Lower leg skin (tissue), 4 donors: ENCODE results near the gene NRM. TPM values are rescaled to one million over a fixed set of nuclear protein-coding genes. Genes with fewer than 3 reads are reported as not detected.
A peak's percentile ranks its signal among the peaks of the same experiment; 100 is the strongest.
"Not testable (repeated sequence)": the region's sequence is repeated elsewhere in the genome, so short reads cannot be mapped to it uniquely, and the experiment has no call there.

ENCODE experiments used
- DNase-seq, 2 donors: peaks; one replicate each; pipeline ENCODE4 v3.0.0-alpha.2; 2019; ENCODE audit warnings: low spot score in 2 of 2
- H3K4me3 ChIP-seq: fragments of 200-600 bp; sonication (generic); 2 replicates; pipeline ENCODE4 v1.5.1; 2017; ENCODE audit warnings: mild to moderate bottlenecking, low read depth; ENCODE audit not compliant: poor library complexity, severe bottlenecking
- POLR2A ChIP-seq, 2 donors: fragments of 450-650 bp; IDR thresholded peaks; one replicate each; pipeline ENCODE4 v1.6.1; 2016 to 2017; ENCODE audit warnings: antibody characterized with exemption in 2 of 2, mild to moderate bottlenecking in 1 of 2, moderate library complexity in 1 of 2
- WGBS, 2 donors: methylation state at CpG; one replicate each; pipeline ENCODE4 v1.1.5; 2018; 5-methylcytosine and 5-hydroxymethylcytosine counted together
- intact Hi-C: fragments of 100-400 bp; cut with DNase I; formaldehyde crosslinking; loops from one replicate; pipeline ENCODE4 v1.15.0; 2023; ENCODE audit warnings: low total_unique reads
- total RNA-seq, 4 donors: library from RNA; depleted of rRNA; stranded (reverse); fragments of >200 nt; gene quantifications; one replicate each; pipeline ENCODE4 v1.1.0, GENCODE V29; 2016
- TF ChIP-seq, protein P1 (sequence below), 3 donors: fragments of 450-650 bp; IDR thresholded peaks; one replicate each; pipeline ENCODE4 v1.5.1; 2016; ENCODE audit warnings: antibody characterized with exemption in 3 of 3, mild to moderate bottlenecking in 3 of 3, moderate library complexity in 2 of 3

Gene NRM
- total RNA-seq, 4 donors from 2014 or later = 4.3 to 6.9 (median 6.1) TPM

DNA sequence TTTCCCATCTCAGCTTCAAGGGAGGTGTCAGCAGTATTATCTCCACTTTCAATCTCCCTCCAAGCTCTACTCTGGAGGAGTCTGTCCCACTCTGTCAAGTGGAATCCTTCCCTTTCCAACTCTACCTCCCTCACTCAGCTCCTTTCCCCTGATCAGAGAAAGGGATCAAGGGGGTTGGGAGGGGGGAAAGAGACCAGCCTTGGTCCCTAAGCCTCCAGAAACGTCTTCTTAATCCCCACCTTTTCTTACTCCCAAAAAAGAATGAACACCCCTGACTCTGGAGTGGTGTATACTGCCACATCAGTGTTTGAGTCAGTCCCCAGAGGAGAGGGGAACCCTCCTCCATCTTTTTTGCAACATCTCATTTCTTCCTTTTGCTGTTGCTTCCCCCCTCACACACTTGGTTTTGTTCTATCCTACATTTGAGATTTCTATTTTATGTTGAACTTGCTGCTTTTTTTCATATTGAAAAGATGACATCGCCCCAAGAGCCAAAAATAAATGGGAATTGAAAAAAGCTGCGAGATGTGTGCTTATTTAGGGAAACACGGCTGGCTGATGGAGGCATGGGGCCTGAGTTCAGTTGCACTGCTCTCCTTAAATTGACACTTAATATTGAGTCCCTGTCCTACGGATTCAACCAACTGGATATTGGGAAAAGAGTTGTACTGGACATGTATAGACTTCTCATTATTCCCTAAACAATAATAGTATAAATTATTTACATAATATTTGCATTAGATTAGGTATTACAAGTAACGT is 34.3 kb upstream of the NRM start:
- intact Hi-C loops = no loop called here
- 37 to 38% methylated on average over 6 of the region's 6 CpGs for WGBS, 2 donors
- no peak overlapping the region for H3K4me3 ChIP-seq
- TF ChIP-seq, protein P1, sequence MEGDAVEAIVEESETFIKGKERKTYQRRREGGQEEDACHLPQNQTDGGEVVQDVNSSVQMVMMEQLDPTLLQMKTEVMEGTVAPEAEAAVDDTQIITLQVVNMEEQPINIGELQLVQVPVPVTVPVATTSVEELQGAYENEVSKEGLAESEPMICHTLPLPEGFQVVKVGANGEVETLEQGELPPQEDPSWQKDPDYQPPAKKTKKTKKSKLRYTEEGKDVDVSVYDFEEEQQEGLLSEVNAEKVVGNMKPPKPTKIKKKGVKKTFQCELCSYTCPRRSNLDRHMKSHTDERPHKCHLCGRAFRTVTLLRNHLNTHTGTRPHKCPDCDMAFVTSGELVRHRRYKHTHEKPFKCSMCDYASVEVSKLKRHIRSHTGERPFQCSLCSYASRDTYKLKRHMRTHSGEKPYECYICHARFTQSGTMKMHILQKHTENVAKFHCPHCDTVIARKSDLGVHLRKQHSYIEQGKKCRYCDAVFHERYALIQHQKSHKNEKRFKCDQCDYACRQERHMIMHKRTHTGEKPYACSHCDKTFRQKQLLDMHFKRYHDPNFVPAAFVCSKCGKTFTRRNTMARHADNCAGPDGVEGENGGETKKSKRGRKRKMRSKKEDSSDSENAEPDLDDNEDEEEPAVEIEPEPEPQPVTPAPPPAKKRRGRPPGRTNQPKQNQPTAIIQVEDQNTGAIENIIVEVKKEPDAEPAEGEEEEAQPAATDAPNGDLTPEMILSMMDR (IDR thresholded peaks at IDR 0.05) = no peak
- TF ChIP-seq POLR2A (IDR thresholded peaks at IDR 0.05) = no peak
- DNase-seq = no peak

GRCh38 chr6:30723843-30724741 is 33.3 kb upstream of the NRM start:
- WGBS, 2 donors = 38 to 42% methylated on average over 28 to 29 of the region's 29 CpGs
- not testable (repeated sequence) for DNase-seq, H3K4me3 ChIP-seq
- intact Hi-C loops = loop anchor here (1.0 kb wide), 1 partner anchor 46 kb away; no protein-coding TSS in a partner anchor

- WGBS, 2 donors = 50 to 51% methylated on average over 16 of the region's 16 CpGs
- not testable (repeated sequence) for H3K4me3 ChIP-seq, DNase-seq
- intact Hi-C loops = loop anchor here (1.0 kb wide), 1 partner anchor 45 kb away; no protein-coding TSS in a partner anchor
Observed at GRCh38 chr6:30723159-30723842, 32.5 kb upstream of the NRM start.

GRCh38 chr6:30722280-30723112 is 31.7 kb upstream of the NRM start:
- peak overlapping the region; percentile 86 for H3K4me3 ChIP-seq
- intact Hi-C loops = loop anchor here (1.0 kb wide), 1 partner anchor 44 kb away; no protein-coding TSS in a partner anchor
- DNase-seq = peak; percentile 90 to 98
- no peak for TF ChIP-seq POLR2A (IDR thresholded peaks at IDR 0.05)
- TF ChIP-seq, protein P1 (IDR thresholded peaks at IDR 0.05) = peak in 1 of 3 donors; percentile 98
- WGBS, 2 donors = 5 to 8% methylated on average over 27 of the region's 27 CpGs

- H3K4me3 ChIP-seq = peak overlapping the region; percentile 86
- peak; percentile 53 to 91 for DNase-seq
- WGBS, 2 donors = 3 to 5% methylated on average over 10 of the region's 10 CpGs
- intact Hi-C loops = not testable (repeated sequence)
Observed at GRCh38 chr6:30722025-30722279, 31.2 kb upstream of the NRM start.

DNA sequence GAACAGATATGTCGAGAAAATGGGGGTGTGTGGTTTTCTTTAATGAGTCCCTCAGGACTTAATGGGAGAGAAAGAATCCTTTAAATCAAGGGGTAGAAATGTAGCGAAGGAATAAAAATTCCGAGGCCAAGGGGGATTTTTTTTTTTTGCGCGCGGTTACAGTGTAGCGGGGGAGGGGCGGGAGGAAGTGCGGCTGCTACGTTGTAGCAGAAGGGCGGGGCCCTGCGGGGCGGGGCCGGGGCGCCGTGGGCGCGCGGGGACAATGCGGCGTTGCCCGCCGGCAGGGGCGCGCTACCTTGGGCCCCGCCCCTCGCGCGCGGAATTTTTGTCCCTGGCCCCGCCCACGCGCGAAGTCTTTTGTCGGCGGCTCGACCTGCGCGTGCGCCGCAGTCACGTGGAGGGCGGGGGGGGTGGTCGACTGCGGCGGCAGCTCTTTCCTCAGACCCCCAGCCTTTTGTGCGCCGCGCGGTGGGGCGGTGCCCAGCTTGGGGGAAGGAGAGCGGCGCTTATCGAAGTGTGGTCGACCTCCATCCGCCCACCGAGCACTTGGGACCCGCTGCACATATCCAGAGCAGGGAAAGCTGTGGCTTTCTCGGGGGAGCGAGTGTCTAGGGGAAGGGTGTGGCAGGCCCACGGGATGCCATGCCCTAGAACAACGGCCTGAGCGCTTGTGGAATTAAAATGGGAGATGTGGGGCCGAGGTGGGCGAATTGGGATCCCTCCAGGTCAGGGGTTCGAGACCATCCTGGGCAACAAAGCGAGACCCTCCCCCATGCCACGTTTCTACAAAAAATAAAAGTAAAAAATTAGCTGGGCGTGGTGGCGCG is 30.6 kb upstream of the NRM start:
- DNase-seq = peak; percentile 88 to 98
- WGBS, 2 donors = 1 to 2% methylated on average over 46 to 67 of the region's 71 CpGs
- TF ChIP-seq, protein P1 (IDR thresholded peaks at IDR 0.05) = peak in 1 of 3 donors; percentile 10
- TF ChIP-seq POLR2A (IDR thresholded peaks at IDR 0.05) = no peak
- intact Hi-C loops = no loop called here
- H3K4me3 ChIP-seq = peak overlapping the region; percentile 86
